Gastrocnemius medialis (tissue), 4 donors: ENCODE measurements around the gene TEX2.

ENCODE experiments used
- POLR2A ChIP-seq, 2 donors: fragments of 450-650 bp; IDR thresholded peaks; one replicate each; pipeline ENCODE4 v1.6.1; 2017; ENCODE audit warnings: antibody characterized with exemption in 2 of 2, mild to moderate bottlenecking in 2 of 2, moderate library complexity in 2 of 2
- TF ChIP-seq, protein P1 (sequence below), 5 experiments: fragments of 450-650 bp in 3 of 5; fragments of 200-600 bp in 2 of 5; sonication (generic) in 2 of 5; IDR thresholded peaks in 4 of 5; conservative IDR thresholded peaks in 1 of 5; 1 replicate in 4 of 5; 2 replicates in 1 of 5; pipeline ENCODE4 v1.5.1; 2016 to 2019; ENCODE audit warnings: antibody characterized with exemption in 5 of 5, mild to moderate bottlenecking in 3 of 5, moderate library complexity in 3 of 5

DNA sequence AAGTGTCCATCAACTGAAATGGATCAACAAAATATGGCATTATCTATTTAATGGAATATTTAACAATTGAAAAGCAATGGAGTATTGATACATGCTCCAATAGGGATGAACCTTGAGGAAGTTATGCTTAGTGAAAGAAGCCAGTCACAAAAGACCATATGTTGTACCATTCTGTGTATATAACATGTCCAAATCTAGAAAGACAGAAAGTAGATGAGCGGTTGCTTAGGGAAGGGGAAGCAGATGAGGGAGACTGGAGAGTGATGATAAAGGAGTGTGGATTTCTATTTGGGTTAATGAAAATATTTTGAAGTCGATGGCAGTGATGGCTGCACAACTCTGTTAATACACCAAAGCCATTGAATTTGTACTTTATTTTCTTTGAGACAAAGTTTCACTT lies 124.6 kb downstream of the TEX2 start:
- TF ChIP-seq, protein P1, sequence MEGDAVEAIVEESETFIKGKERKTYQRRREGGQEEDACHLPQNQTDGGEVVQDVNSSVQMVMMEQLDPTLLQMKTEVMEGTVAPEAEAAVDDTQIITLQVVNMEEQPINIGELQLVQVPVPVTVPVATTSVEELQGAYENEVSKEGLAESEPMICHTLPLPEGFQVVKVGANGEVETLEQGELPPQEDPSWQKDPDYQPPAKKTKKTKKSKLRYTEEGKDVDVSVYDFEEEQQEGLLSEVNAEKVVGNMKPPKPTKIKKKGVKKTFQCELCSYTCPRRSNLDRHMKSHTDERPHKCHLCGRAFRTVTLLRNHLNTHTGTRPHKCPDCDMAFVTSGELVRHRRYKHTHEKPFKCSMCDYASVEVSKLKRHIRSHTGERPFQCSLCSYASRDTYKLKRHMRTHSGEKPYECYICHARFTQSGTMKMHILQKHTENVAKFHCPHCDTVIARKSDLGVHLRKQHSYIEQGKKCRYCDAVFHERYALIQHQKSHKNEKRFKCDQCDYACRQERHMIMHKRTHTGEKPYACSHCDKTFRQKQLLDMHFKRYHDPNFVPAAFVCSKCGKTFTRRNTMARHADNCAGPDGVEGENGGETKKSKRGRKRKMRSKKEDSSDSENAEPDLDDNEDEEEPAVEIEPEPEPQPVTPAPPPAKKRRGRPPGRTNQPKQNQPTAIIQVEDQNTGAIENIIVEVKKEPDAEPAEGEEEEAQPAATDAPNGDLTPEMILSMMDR (IDR thresholded peaks at IDR 0.05 in 4 of 5, conservative IDR thresholded peaks at IDR 0.05 in 1 of 5), result no peak
- no peak for TF ChIP-seq POLR2A (IDR thresholded peaks at IDR 0.05)
